H1 (cell line): ENCODE data around the gene ZCCHC12. TPM values are rescaled to one million over a fixed set of nuclear protein-coding genes. Genes with fewer than 3 reads are reported as not detected.

Experiments
- CTCF ChIA-PET: fragments of 300-600 bp; sonication (Branson Sonifier 250); formaldehyde crosslinking; loops from one replicate; lab custom pipeline; 2021; ENCODE audit not compliant: partially characterized antibody; lab: Charles Lee
- POLR2A ChIA-PET: fragments of 300-600 bp; sonication (Branson Sonifier 250); formaldehyde crosslinking; loops from one replicate; lab custom pipeline; 2021; ENCODE audit warnings: inconsistent platforms; ENCODE audit not compliant: partially characterized antibody; lab: Charles Lee
- DNase-seq, 2 experiments: peaks; one replicate each; pipeline versions ENCODE4 v3.0.0 to v3.0.0-alpha.2; 2010 to 2022; ENCODE audit warnings: low spot score in 2 of 2, low read depth in 1 of 2, mixed read lengths in 1 of 2
- FAIRE-seq: peaks from 2 replicates; lab custom pipeline; 2011; peaks lifted over from hg19 to GRCh38; lab: Jason Lieb, UNC
- H2AFZ ChIP-seq: 2 replicates; pipeline ENCODE4 v1.8.1; 2012; ENCODE audit warnings: low read length, inconsistent platforms
- H2AK5ac ChIP-seq: 2 replicates; pipeline ENCODE4 v1.6.1; 2013; ENCODE audit warnings: low read depth, low read length
- H2BK120ac ChIP-seq: replicated peaks from 2 replicates; pipeline ENCODE3; 2013; ENCODE audit warnings: low read depth, low read length, inconsistent platforms
- H2BK12ac ChIP-seq: 2 replicates; pipeline ENCODE4 v1.6.1; 2013; ENCODE audit warnings: low read depth, low read length
- H2BK15ac ChIP-seq: 2 replicates; pipeline ENCODE4 v1.6.1; 2013; ENCODE audit warnings: low read length
- H2BK20ac ChIP-seq: 2 replicates; pipeline ENCODE4 v1.6.1; 2013; ENCODE audit warnings: low read length
- H2BK5ac ChIP-seq: 2 replicates; pipeline ENCODE4 v1.6.1; 2013; ENCODE audit warnings: low read depth, low read length
- H3K14ac ChIP-seq: 2 replicates; pipeline ENCODE4 v1.6.1; 2013; ENCODE audit warnings: inconsistent platforms; ENCODE audit not compliant: insufficient read length
- H3K18ac ChIP-seq: 2 replicates; pipeline ENCODE4 v1.6.1; 2013; ENCODE audit warnings: low read length; ENCODE audit errors: extremely low read depth
- H3K23ac ChIP-seq: 2 replicates; pipeline ENCODE4 v1.6.1; 2013; ENCODE audit warnings: inconsistent platforms; ENCODE audit not compliant: insufficient read length
- H3K23me2 ChIP-seq: 2 replicates; pipeline ENCODE4 v1.6.1; 2013; ENCODE audit warnings: low read depth, low read length
- H3K27ac ChIP-seq: 2 replicates; pipeline ENCODE4 v1.6.1; 2011; ENCODE audit warnings: low read depth, low read length, inconsistent platforms
- H3K27me3 ChIP-seq, 4 experiments: replicated peaks in 1 of 4; 1 replicate in 1 of 4; 2 replicates in 3 of 4; pipeline versions ENCODE4 v1.6.1 to v1.8.1; 2011 to 2013; ENCODE audit warnings: low read length in 3 of 4, mild to moderate bottlenecking in 3 of 4, inconsistent platforms in 2 of 4, mixed read lengths in 2 of 4, moderate library complexity in 1 of 4; ENCODE audit not compliant: control insufficient read depth in 3 of 4, insufficient read depth in 3 of 4; ENCODE audit errors: extremely low read depth in 1 of 4
- H3K36me3 ChIP-seq, 4 experiments: 2 replicates each; pipeline versions ENCODE4 v1.6.1 to v1.8.1; 2011 to 2013; ENCODE audit warnings: mild to moderate bottlenecking in 4 of 4, low read length in 3 of 4, moderate library complexity in 2 of 4, control low read depth in 1 of 4, inconsistent platforms in 1 of 4; ENCODE audit not compliant: insufficient read depth in 4 of 4, control insufficient read depth in 2 of 4
- H3K4ac ChIP-seq: replicated peaks from 2 replicates; pipeline ENCODE3; 2013; ENCODE audit warnings: low read length, low read depth, mixed read lengths, inconsistent platforms; ENCODE audit not compliant: insufficient read length
- H3K4me1 ChIP-seq, 4 experiments: replicated peaks in 1 of 4; 1 replicate in 1 of 4; 2 replicates in 3 of 4; pipeline versions ENCODE4 v1.6.1 to v1.8.1; 2011 to 2013; ENCODE audit warnings: low read length in 3 of 4, inconsistent platforms in 2 of 4, mixed read lengths in 1 of 4; ENCODE audit not compliant: insufficient read depth in 4 of 4, control insufficient read depth in 3 of 4
- H3K4me2 ChIP-seq, 2 experiments: 2 replicates each; pipeline versions ENCODE4 v1.6.1 to v1.8.1; 2011 to 2013; ENCODE audit warnings: low read depth in 2 of 2, low read length in 2 of 2, control low read depth in 1 of 2, inconsistent platforms in 1 of 2, mild to moderate bottlenecking in 1 of 2; ENCODE audit not compliant: insufficient read depth in 1 of 2
- H3K4me3 ChIP-seq, 4 experiments: fragments of 200-600, 300-600 bp in 1 of 4; sonication (generic), shearing (Covaris generic), sonication (Bioruptor Twin) in 1 of 4; 2 replicates each; pipeline versions ENCODE4 v1.5.1 to v1.8.1; 2011 to 2016; ENCODE audit warnings: low read length in 4 of 4, low read depth in 3 of 4, control low read depth in 2 of 4, inconsistent platforms in 2 of 4, mild to moderate bottlenecking in 2 of 4, mixed read lengths in 1 of 4, moderate library complexity in 1 of 4; ENCODE audit not compliant: insufficient read depth in 2 of 4; ENCODE audit errors: extremely low read depth in 1 of 4
- H3K56ac ChIP-seq: replicated peaks from 2 replicates; pipeline ENCODE3; 2013; ENCODE audit warnings: low read depth, mild to moderate bottlenecking, mixed read lengths, low read length, inconsistent platforms; ENCODE audit not compliant: insufficient read length
- H3K79me1 ChIP-seq: 2 replicates; pipeline ENCODE4 v1.6.1; 2013; ENCODE audit warnings: low read depth, low read length, control low read depth
- H3K79me2 ChIP-seq, 2 experiments: 2 replicates each; pipeline versions ENCODE4 v1.6.1 to v1.8.1; 2012 to 2013; ENCODE audit warnings: low read length in 2 of 2, mild to moderate bottlenecking in 2 of 2, inconsistent platforms in 1 of 2; ENCODE audit not compliant: insufficient read depth in 2 of 2, control insufficient read depth in 1 of 2
- H3K9ac ChIP-seq, 4 experiments: replicated peaks in 1 of 4; 1 replicate in 1 of 4; 2 replicates in 3 of 4; pipeline versions ENCODE4 v1.6.1 to v1.8.1; 2011 to 2013; ENCODE audit warnings: low read depth in 3 of 4, low read length in 3 of 4, control low read depth in 2 of 4, mild to moderate bottlenecking in 2 of 4, moderate library complexity in 2 of 4, inconsistent platforms in 1 of 4; ENCODE audit errors: extremely low read depth in 1 of 4
- H3K9me3 ChIP-seq, 2 experiments: 2 replicates each; pipeline versions ENCODE4 v1.6.1 to v1.8.1; 2012 to 2013; ENCODE audit warnings: mild to moderate bottlenecking in 2 of 2, moderate library complexity in 2 of 2, control low read depth in 1 of 2, inconsistent platforms in 1 of 2, low read depth in 1 of 2, low read length in 1 of 2, mixed read lengths in 1 of 2; ENCODE audit not compliant: insufficient read depth in 2 of 2
- H4K20me1 ChIP-seq, 2 experiments: replicated peaks in 1 of 2; 2 replicates each; pipeline versions ENCODE3 to v1.8.1; 2011 to 2013; ENCODE audit warnings: inconsistent platforms in 2 of 2, low read length in 2 of 2, mild to moderate bottlenecking in 1 of 2; ENCODE audit not compliant: insufficient read depth in 2 of 2, control insufficient read depth in 1 of 2
- H4K5ac ChIP-seq: 2 replicates; pipeline ENCODE4 v1.6.1; 2013; ENCODE audit warnings: low read length, low read depth, mixed read lengths, inconsistent platforms; ENCODE audit not compliant: insufficient read length
- H4K8ac ChIP-seq: 2 replicates; pipeline ENCODE4 v1.8.0; 2013; ENCODE audit warnings: mild to moderate bottlenecking, moderate library complexity, low read length, inconsistent platforms; ENCODE audit not compliant: insufficient read depth; ENCODE audit errors: extremely low read depth
- H4K91ac ChIP-seq: replicated peaks from 2 replicates; pipeline ENCODE3; 2013; ENCODE audit warnings: low read length, mixed read lengths, inconsistent platforms; ENCODE audit not compliant: insufficient read length
- BCL11A ChIP-seq, 2 experiments: IDR thresholded peaks; one replicate each; pipeline ENCODE4 v1.6.1; 2011; ENCODE audit warnings: low read depth in 2 of 2, low read length in 2 of 2, mild to moderate bottlenecking in 2 of 2
- BRCA1 ChIP-seq: IDR thresholded peaks from 2 replicates; pipeline ENCODE4 v1.6.1; 2012; ENCODE audit warnings: low read depth, low read length, improper control_type of control experiment
- CHD2 ChIP-seq: IDR thresholded peaks from 2 replicates; pipeline ENCODE4 v1.6.1; 2012; ENCODE audit warnings: low read length, improper control_type of control experiment
- FOSL1 ChIP-seq: IDR thresholded peaks from 2 replicates; pipeline ENCODE4 v1.6.1; 2011; ENCODE audit warnings: mild to moderate bottlenecking, low read depth, low read length, moderate library complexity; ENCODE audit not compliant: insufficient read depth
- JUND ChIP-seq: IDR thresholded peaks from 2 replicates; pipeline ENCODE4 v1.6.1; 2011; ENCODE audit warnings: mild to moderate bottlenecking, improper control_type of control experiment, low read length
- KDM1A ChIP-seq: fragments of 200-600, 300-600 bp; sonication (generic); IDR thresholded peaks from 2 replicates; pipeline ENCODE4 v1.7.1; 2016; ENCODE audit warnings: mild to moderate bottlenecking, low read length, borderline replicate concordance
- NRF1 ChIP-seq: IDR thresholded peaks from 2 replicates; pipeline ENCODE4 v1.6.1; 2011; ENCODE audit warnings: mild to moderate bottlenecking, low read depth, low read length, improper control_type of control experiment
- SP1 ChIP-seq: IDR thresholded peaks from 2 replicates; pipeline ENCODE4 v1.6.1; 2011; ENCODE audit warnings: low read depth, low read length
- TAF7 ChIP-seq: optimal IDR thresholded peaks from 2 replicates; pipeline ENCODE3; 2011; ENCODE audit warnings: low read depth, mild to moderate bottlenecking, inconsistent platforms, low read length, moderate library complexity, borderline replicate concordance
- WGBS, 2 experiments: shearing (Covaris generic) in 1 of 2; methylation state at CpG; one replicate each; pipeline versions ENCODE4 v1.1.6 to v1.1.7; 2013 to 2015; ENCODE audit warnings: low lambda C conversion rate in 2 of 2, mixed read lengths in 2 of 2, inconsistent platforms in 1 of 2, low coverage in 1 of 2, missing lambda C conversion rate in 1 of 2; ENCODE audit not compliant: insufficient replicate concordance in 2 of 2, insufficient coverage in 1 of 2, insufficient read length in 1 of 2; ENCODE audit errors: extremely low coverage in 1 of 2, missing lambda C conversion rate in 1 of 2; 5-methylcytosine and 5-hydroxymethylcytosine counted together
- polyA plus RNA-seq, 7 experiments: library from polyadenylated mRNA; depleted of rRNA in 3 of 7; stranded (reverse) in 5 of 7; unstranded in 2 of 7; fragments of >200 nt in 5 of 7; fragments of 200-250 nt in 2 of 7; gene quantifications; 1 replicate in 5 of 7; 2 replicates in 1 of 7; 4 replicates in 1 of 7; pipeline versions ENCODE4 v1.2.1 to v1.2.3, GENCODE V29; 2011 to 2013; ENCODE audit warnings: missing spikeins in 2 of 7, mixed read lengths in 2 of 7
- total RNA-seq: library from RNA; stranded (reverse); fragmentation: NEBNext Ultra II Directional; extraction: Animal tissue kit (Norgen Biotek cat#: 25700); gene quantifications from 2 replicates; pipeline ENCODE4 v1.2.1, GENCODE V29; 2021
- TF ChIP-seq, protein P1 (sequence below): IDR thresholded peaks from 2 replicates; pipeline ENCODE4 v1.6.1; 2011; ENCODE audit warnings: low read length, improper control_type of control experiment

The ZCCHC12 gene
- total and polyA plus RNA-seq, 2 of the 8 experiments (the other 6 are each of a cell fraction or from before 2014, with no cell fraction given): 0.76 to 1.3 TPM

DNA sequence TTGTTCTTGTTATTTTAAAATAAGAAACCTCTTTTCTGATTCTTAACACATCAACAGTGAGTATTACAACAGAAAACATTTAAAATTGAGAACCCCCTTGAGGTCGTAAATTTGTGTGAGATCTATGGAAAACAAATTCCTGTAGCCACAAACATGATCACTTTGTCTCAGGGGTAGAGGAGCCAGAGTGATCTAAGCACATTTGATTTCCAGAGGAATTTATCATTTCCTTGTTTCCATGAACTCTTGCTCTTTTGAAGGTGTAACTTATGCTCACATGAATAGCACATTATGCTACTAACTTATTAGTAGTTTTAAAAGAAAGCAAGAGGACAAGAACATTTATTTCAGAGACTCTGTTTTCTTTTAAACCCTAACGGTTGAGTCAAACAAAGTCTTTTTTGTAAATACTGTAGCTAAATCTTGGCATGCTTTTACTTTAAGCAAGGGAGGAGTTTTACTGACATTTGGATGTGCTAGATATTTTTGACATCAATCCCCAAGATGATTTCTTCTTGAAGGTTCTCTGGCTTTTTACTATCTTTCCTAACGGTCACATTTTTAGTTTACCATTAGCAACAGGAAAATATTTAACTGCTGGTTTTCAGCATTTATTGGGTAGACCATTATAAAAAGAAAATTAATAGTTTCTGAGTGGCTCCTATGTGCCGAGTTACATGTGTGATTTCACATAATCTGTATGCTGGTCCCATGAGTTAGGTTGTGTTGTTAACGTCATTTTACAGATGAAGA, 27.9 kb upstream of the ZCCHC12 start:
- FAIRE-seq (no peak), DNase-seq (no peak)
- Histone ChIP-seq H2BK15ac (no peak overlapping the region), H3K9ac (no peak overlapping the region), H4K91ac (no peak overlapping the region), H3K4ac (no peak overlapping the region), H3K4me3 (no peak overlapping the region), H4K8ac (no peak overlapping the region), H3K79me1 (no peaks in the 10 kb centered on the region), H3K23me2 (no peaks in the 10 kb centered on the region), H2BK20ac (no peak overlapping the region), H3K4me2 (no peak overlapping the region), H3K36me3 (no peaks in the 10 kb centered on the region; a peak in 1 of 8 replicates), H3K79me2 (no peaks in the 10 kb centered on the region), H2BK12ac (no peak overlapping the region), H2AK5ac (no peak overlapping the region), H3K4me1 (0 out of 7 replicates have a peak, but pooled peaks cover 0 to 2% (median 0%) of the 10 kb centered on the region in 4 experiments), H3K14ac (no peak overlapping the region), H2BK5ac (no peak overlapping the region), H3K9me3 (no peaks in the 10 kb centered on the region), H2AFZ (no peak overlapping the region), H3K56ac (no peak overlapping the region), H3K27me3 (no peaks in the 10 kb centered on the region), H3K27ac (no peak overlapping the region), H4K5ac (no peak overlapping the region), H3K18ac (no peak overlapping the region), H4K20me1 (no peaks in the 10 kb centered on the region), H3K23ac (no peak overlapping the region), H2BK120ac (no peak overlapping the region)
- ChIA-PET POLR2A (interaction anchor here (0.6 kb wide), 1 partner anchor 106 kb away, joined by 4 read pairs; no protein-coding TSS in a partner anchor), CTCF (no interaction called here)
- 91% methylated on average over 5 of the region's 5 CpGs; no CpG with 5 or more reads in 1 of the 2 experiments for WGBS, 2 experiments
- TF ChIP-seq SP1 (no peak), TAF7 (no peak), FOSL1 (no peak), JUND (no peak), BCL11A (IDR thresholded peaks at IDR 0.05; ENCODE audit: low read depth in 2 of 2, low read length in 2 of 2) (no peak), BRCA1 (no peak), CHD2 (no peak), NRF1 (no peak), KDM1A (no peak)
- TF ChIP-seq, protein P1, sequence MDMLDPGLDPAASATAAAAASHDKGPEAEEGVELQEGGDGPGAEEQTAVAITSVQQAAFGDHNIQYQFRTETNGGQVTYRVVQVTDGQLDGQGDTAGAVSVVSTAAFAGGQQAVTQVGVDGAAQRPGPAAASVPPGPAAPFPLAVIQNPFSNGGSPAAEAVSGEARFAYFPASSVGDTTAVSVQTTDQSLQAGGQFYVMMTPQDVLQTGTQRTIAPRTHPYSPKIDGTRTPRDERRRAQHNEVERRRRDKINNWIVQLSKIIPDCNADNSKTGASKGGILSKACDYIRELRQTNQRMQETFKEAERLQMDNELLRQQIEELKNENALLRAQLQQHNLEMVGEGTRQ: no peak
